Mesenchymal stem cell (in vitro differentiated cells and primary cell): ENCODE measurements around the gene CDC42EP1.
"Not testable (repeated sequence)": the region's sequence is repeated elsewhere in the genome, so short reads cannot be mapped to it uniquely, and the experiment has no call there.

ENCODE experiments used
- DNase-seq: peaks from one replicate; pipeline ENCODE4 v3.0.0-alpha.2; 2013
- H2AFZ ChIP-seq: one replicate; pipeline ENCODE4 v1.6.1; 2013; ENCODE audit warnings: low read depth, mild to moderate bottlenecking, control low read depth, inconsistent platforms, low read length, moderate library complexity
- H2AK5ac ChIP-seq: 2 replicates; pipeline ENCODE4 v1.6.1; 2013; ENCODE audit warnings: low read length, moderate library complexity, mild to moderate bottlenecking, inconsistent platforms; ENCODE audit not compliant: severe bottlenecking
- H2BK120ac ChIP-seq: one replicate; pipeline ENCODE4 v1.6.1; 2013; ENCODE audit warnings: low read depth, mild to moderate bottlenecking, inconsistent platforms, low read length, moderate library complexity
- H2BK12ac ChIP-seq, 2 experiments: one replicate each; pipeline ENCODE4 v1.6.1; 2013; ENCODE audit warnings: inconsistent platforms in 2 of 2, low read length in 2 of 2, mild to moderate bottlenecking in 2 of 2, moderate library complexity in 2 of 2, control low read depth in 1 of 2
- H2BK15ac ChIP-seq: one replicate; pipeline ENCODE4 v1.6.1; 2013; ENCODE audit warnings: mild to moderate bottlenecking, low read depth, inconsistent platforms; ENCODE audit not compliant: poor library complexity, severe bottlenecking
- H2BK5ac ChIP-seq: 2 replicates; pipeline ENCODE4 v1.6.1; 2013; ENCODE audit warnings: low read depth, mild to moderate bottlenecking, low read length, control low read depth, inconsistent platforms; ENCODE audit not compliant: poor library complexity, severe bottlenecking
- H3K14ac ChIP-seq, 2 experiments: one replicate each; pipeline ENCODE4 v1.6.1; 2013; ENCODE audit warnings: inconsistent platforms in 2 of 2, low read length in 2 of 2, control low read depth in 1 of 2, mild to moderate bottlenecking in 1 of 2, moderate library complexity in 1 of 2
- H3K18ac ChIP-seq, 2 experiments: one replicate each; pipeline ENCODE4 v1.6.1; 2013; ENCODE audit warnings: inconsistent platforms in 2 of 2, low read length in 2 of 2, control low read depth in 1 of 2, low read depth in 1 of 2, mild to moderate bottlenecking in 1 of 2
- H3K23ac ChIP-seq, 2 experiments: one replicate each; pipeline ENCODE4 v1.6.1; 2013; ENCODE audit warnings: inconsistent platforms in 2 of 2, low read length in 2 of 2, mild to moderate bottlenecking in 2 of 2, moderate library complexity in 2 of 2, control low read depth in 1 of 2
- H3K27ac ChIP-seq: 2 replicates; pipeline ENCODE4 v1.5.1; 2013; ENCODE audit warnings: mild to moderate bottlenecking, moderate library complexity, low read length, control low read depth, inconsistent platforms; ENCODE audit not compliant: poor library complexity, severe bottlenecking
- H3K27me3 ChIP-seq, 2 experiments: 2 replicates each; pipeline versions ENCODE4 v1.6.1 to v1.7.0; 2013; ENCODE audit warnings: low read length in 2 of 2, mild to moderate bottlenecking in 2 of 2, moderate library complexity in 2 of 2, control low read depth in 1 of 2, inconsistent platforms in 1 of 2; ENCODE audit not compliant: control insufficient read depth in 1 of 2, insufficient read depth in 1 of 2
- H3K36me3 ChIP-seq, 2 experiments: 2 replicates each; pipeline versions ENCODE4 v1.6.1 to v1.7.0; 2013; ENCODE audit warnings: low read length in 2 of 2, control low read depth in 1 of 2, inconsistent platforms in 1 of 2, low read depth in 1 of 2, mild to moderate bottlenecking in 1 of 2; ENCODE audit not compliant: insufficient read depth in 2 of 2, control insufficient read depth in 1 of 2
- H3K4ac ChIP-seq, 2 experiments: one replicate each; pipeline ENCODE4 v1.6.1; 2013; ENCODE audit warnings: inconsistent platforms in 2 of 2, low read length in 2 of 2, mild to moderate bottlenecking in 2 of 2, moderate library complexity in 2 of 2, control low read depth in 1 of 2, low read depth in 1 of 2
- H3K4me1 ChIP-seq: 2 replicates; pipeline ENCODE4 v1.6.1; 2013; ENCODE audit warnings: low read depth, low read length, control low read depth; ENCODE audit not compliant: control insufficient read depth, insufficient read depth
- H3K4me2 ChIP-seq: 2 replicates; pipeline ENCODE4 v1.6.1; 2013; ENCODE audit warnings: low read length, mild to moderate bottlenecking, inconsistent platforms; ENCODE audit not compliant: poor library complexity, severe bottlenecking
- H3K4me3 ChIP-seq, 2 experiments: 2 replicates each; pipeline versions ENCODE4 v1.5.1 to v1.7.0; 2013; ENCODE audit warnings: low read length in 2 of 2, mild to moderate bottlenecking in 2 of 2, control low read depth in 1 of 2, low read depth in 1 of 2; ENCODE audit not compliant: insufficient read depth in 1 of 2
- H3K79me1 ChIP-seq: replicated peaks from 2 replicates; pipeline ENCODE4 v1.6.1; 2013; ENCODE audit warnings: mild to moderate bottlenecking, control low read depth, low read length, inconsistent platforms; ENCODE audit not compliant: poor library complexity, severe bottlenecking
- H3K9ac ChIP-seq: 2 replicates; pipeline ENCODE4 v1.7.0; 2013; ENCODE audit warnings: mild to moderate bottlenecking, low read length, moderate library complexity
- H3K9me3 ChIP-seq: 2 replicates; pipeline ENCODE4 v1.7.0; 2013; ENCODE audit warnings: mild to moderate bottlenecking, low read length; ENCODE audit not compliant: control insufficient read depth
- H4K8ac ChIP-seq: one replicate; pipeline ENCODE4 v1.6.1; 2013; ENCODE audit warnings: inconsistent platforms, mild to moderate bottlenecking, low read length, moderate library complexity
- H4K91ac ChIP-seq: one replicate; pipeline ENCODE4 v1.6.1; 2013; ENCODE audit warnings: mild to moderate bottlenecking, low read length, inconsistent platforms
- WGBS: methylation state at CpG from one replicate; pipeline ENCODE4 v1.1.7; 2013; ENCODE audit warnings: mixed read lengths; 5-methylcytosine and 5-hydroxymethylcytosine counted together

CDC42EP1 gene

DNA sequence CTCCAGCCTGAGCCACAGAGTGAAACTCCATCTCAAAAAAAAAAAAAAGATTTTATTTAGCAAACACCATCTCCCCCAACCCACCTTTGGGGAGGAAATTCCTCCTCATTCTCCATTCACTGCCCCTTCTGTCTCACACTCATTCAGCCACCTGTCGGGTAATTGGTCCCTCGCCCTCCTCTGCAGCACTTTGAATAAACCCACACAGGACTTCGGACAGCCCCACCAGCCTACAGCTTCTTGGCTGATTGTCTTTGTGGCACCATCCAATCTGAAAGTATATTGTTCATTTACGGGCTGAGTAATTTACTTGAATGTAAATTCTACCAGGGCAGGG is 40.9 kb downstream of the CDC42EP1 start:
- no peaks in the 10 kb centered on the region for H3K36me3 ChIP-seq
- H3K18ac ChIP-seq, result no peak overlapping the region
- H3K9me3 ChIP-seq, result no peaks in the 10 kb centered on the region
- H2AFZ ChIP-seq, result no peak overlapping the region
- no peak overlapping the region for H3K14ac ChIP-seq
- H2BK15ac ChIP-seq, result no peak overlapping the region
- H3K27ac ChIP-seq, result no peak overlapping the region
- peaks cover 10 to 20% of the 10 kb centered on the region in 2 experiments for H3K27me3 ChIP-seq
- no peaks in the 10 kb centered on the region for H3K79me1 ChIP-seq
- no peak for DNase-seq
- no peak overlapping the region for H3K23ac ChIP-seq
- WGBS, result 94% methylated on average over 3 of the region's 4 CpGs
- no peak overlapping the region for H3K9ac ChIP-seq
- no peak overlapping the region for H2BK5ac ChIP-seq
- no peak overlapping the region for H4K91ac ChIP-seq
- no peak overlapping the region for H2BK120ac ChIP-seq
- H3K4me1 ChIP-seq, result peaks cover 1% of the 10 kb centered on the region
- peak overlapping the region in 1 of 2 experiments; percentile 46 for H3K4me3 ChIP-seq
- H4K8ac ChIP-seq, result no peak overlapping the region
- no peak overlapping the region for H2BK12ac ChIP-seq
- no peak overlapping the region for H3K4me2 ChIP-seq
- no peak overlapping the region for H2AK5ac ChIP-seq
- no peak overlapping the region for H3K4ac ChIP-seq

GRCh38 chr22:37601540-37602442 is 41.5 kb downstream of the CDC42EP1 start:
- no peaks in the 10 kb centered on the region for H3K79me1 ChIP-seq
- H2AFZ ChIP-seq, result no peak overlapping the region
- H3K27me3 ChIP-seq, result peaks cover 10 to 20% of the 10 kb centered on the region in 2 experiments
- H3K18ac ChIP-seq, result no peak overlapping the region
- H3K23ac ChIP-seq, result no peak overlapping the region
- no peak overlapping the region for H3K9ac ChIP-seq
- peaks cover 1% of the 10 kb centered on the region for H3K4me1 ChIP-seq
- no peak overlapping the region for H2BK12ac ChIP-seq
- no peak overlapping the region for H3K4me2 ChIP-seq
- peak overlapping the region in 1 of 2 experiments; percentile 46 for H3K4me3 ChIP-seq
- H2BK15ac ChIP-seq, result no peak overlapping the region
- no peak overlapping the region for H2BK120ac ChIP-seq
- H3K36me3 ChIP-seq, result no peaks in the 10 kb centered on the region
- H3K14ac ChIP-seq, result no peak overlapping the region
- no peaks in the 10 kb centered on the region for H3K9me3 ChIP-seq
- no peak overlapping the region for H2BK5ac ChIP-seq
- no peak overlapping the region for H3K27ac ChIP-seq
- H3K4ac ChIP-seq, result no peak overlapping the region
- no peak overlapping the region for H2AK5ac ChIP-seq
- no peak overlapping the region for H4K91ac ChIP-seq
- no peak overlapping the region for H4K8ac ChIP-seq
- WGBS, result 72% methylated on average over 11 of the region's 14 CpGs
- DNase-seq, result peak; percentile 16

DNA sequence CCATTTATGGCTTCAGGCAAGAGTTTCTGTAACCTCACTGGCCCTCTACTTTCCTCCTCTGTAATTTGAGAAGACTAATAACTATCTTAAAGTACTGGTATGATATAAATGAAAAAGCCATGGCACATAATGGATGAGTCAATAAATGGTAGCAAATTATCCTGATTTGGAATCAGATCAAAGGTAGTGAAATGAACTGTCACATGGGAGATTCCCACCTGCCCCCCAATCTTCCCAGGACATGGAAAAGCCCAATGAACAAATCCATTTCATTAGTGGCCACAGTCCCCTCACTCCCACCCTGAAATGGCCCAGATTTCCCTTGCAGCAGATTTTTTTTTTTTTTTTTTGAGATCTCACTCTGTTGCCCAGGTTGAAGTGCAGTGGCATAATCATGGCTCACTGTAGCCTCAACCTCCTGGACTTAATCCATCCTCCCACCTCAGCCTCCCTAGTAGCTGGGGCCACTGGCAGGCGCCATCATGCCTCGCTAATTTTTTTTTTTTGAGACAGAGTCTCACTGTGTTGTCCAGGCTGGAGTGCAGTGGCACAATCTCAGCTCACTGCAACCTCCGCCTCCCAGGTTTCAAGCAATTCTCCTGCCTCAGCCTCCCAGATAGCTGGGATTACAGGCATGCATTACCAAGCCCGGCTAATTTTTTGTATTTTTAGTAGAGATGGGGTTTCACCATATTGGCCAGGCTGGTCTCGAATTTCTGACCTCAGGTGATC is 42.4 kb downstream of the CDC42EP1 start:
- H3K4me1 ChIP-seq, H4K8ac ChIP-seq, H3K4me3 ChIP-seq, H3K23ac ChIP-seq, H2BK120ac ChIP-seq, H3K4me2 ChIP-seq, H4K91ac ChIP-seq, H3K27ac ChIP-seq, DNase-seq, H2AFZ ChIP-seq, H3K79me1 ChIP-seq, H3K14ac ChIP-seq, H2BK5ac ChIP-seq, H3K9ac ChIP-seq, H3K18ac ChIP-seq, H2BK12ac ChIP-seq, H3K36me3 ChIP-seq, H2BK15ac ChIP-seq, H2AK5ac ChIP-seq, H3K9me3 ChIP-seq, H3K4ac ChIP-seq: not testable (repeated sequence)
- whole genome bisulfite sequencing, result 76% methylated on average over 5 of the region's 5 CpGs
- peaks cover 10 to 20% of the 10 kb centered on the region in 2 experiments for H3K27me3 ChIP-seq

DNA sequence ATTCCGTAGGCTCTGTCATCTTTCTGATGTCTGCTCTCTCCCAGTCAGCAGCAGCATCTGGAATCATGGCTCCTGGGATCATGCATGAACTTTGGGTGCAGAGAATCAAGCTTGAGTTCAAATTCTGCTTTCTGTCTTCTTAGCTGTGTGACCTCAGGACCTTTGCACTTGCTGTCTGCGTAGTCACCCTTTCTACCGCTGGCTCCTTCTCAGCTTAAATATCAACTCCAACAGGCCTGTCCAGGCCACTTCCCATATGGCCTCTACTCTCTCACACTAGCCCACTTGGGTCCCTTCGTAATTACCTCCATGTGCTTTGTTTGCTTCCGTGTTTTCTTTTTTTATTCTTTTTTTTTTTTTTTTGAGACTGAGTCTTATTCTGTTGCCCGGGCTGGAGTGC is 43.8 kb downstream of the CDC42EP1 start:
- H3K4ac ChIP-seq, result no peak overlapping the region
- no peaks in the 10 kb centered on the region for H3K79me1 ChIP-seq
- H3K4me3 ChIP-seq, result no peak overlapping the region
- H3K4me1 ChIP-seq, result peaks cover 5% of the 10 kb centered on the region
- H4K8ac ChIP-seq, result no peak overlapping the region
- H3K14ac ChIP-seq, result no peak overlapping the region
- no peak overlapping the region for H2BK12ac ChIP-seq
- no peak overlapping the region for H3K4me2 ChIP-seq
- H2AFZ ChIP-seq, result no peak overlapping the region
- 96% methylated on average over 6 of the region's 6 CpGs for WGBS
- H3K9me3 ChIP-seq, result no peaks in the 10 kb centered on the region
- H2BK5ac ChIP-seq, result no peak overlapping the region
- H3K27ac ChIP-seq, result no peak overlapping the region
- H2BK15ac ChIP-seq, result no peak overlapping the region
- H3K18ac ChIP-seq, result no peak overlapping the region
- peaks cover 10 to 20% of the 10 kb centered on the region in 2 experiments for H3K27me3 ChIP-seq
- H3K23ac ChIP-seq, result no peak overlapping the region
- H2BK120ac ChIP-seq, result no peak overlapping the region
- no peak for DNase-seq
- H2AK5ac ChIP-seq, result no peak overlapping the region
- H3K9ac ChIP-seq, result no peak overlapping the region
- no peak overlapping the region for H4K91ac ChIP-seq
- H3K36me3 ChIP-seq, result no peaks in the 10 kb centered on the region
